ENCODE measurements around the gene SRGAP1.

SRGAP1 gene

DNA sequence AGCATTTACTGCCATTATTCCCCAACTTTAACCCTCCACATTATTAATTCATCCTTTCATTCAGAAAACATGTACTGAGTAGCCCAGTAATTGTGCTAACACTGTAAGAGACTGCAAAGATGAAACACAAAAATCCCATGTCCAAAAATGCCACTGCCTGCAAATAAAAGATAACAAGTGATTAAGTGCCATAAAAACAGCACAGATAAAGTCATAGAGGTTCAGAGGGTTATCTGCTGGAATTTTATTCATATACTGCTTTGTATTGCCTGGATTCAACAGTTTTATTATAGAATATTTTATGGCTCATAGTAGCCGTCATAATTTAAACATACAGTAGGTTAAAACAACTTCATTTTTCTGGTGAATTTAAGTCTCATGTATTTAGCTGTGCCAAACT lies 199.7 kb downstream of the SRGAP1 start:
- POLR2A ChIA-PET: no interaction called here
- Histone ChIP-seq H3K9me3 (ENCODE audit: control insufficient read depth, insufficient read depth, low read depth, low read length) (no peaks in the 10 kb centered on the region), H3K4me1 (ENCODE audit: control insufficient read depth, insufficient read depth, low read length) (peaks cover 7% of the 10 kb centered on the region), H3K4me3 (ENCODE audit: low read depth, low read length) (no peak overlapping the region), H3K36me3 (ENCODE audit: control insufficient read depth in 2 of 2, insufficient read depth in 1 of 2, low read length in 2 of 2) (no peaks in the 10 kb centered on the region; a peak in 1 of 3 replicates), H3K27ac (ENCODE audit: extremely low read depth, low read depth, low read length) (no peak overlapping the region)
- TF ChIP-seq ZNF366 (tag by site-specific recombination; conservative IDR thresholded peaks at IDR 0.05): no peak
- TF ChIP-seq, protein P1, sequence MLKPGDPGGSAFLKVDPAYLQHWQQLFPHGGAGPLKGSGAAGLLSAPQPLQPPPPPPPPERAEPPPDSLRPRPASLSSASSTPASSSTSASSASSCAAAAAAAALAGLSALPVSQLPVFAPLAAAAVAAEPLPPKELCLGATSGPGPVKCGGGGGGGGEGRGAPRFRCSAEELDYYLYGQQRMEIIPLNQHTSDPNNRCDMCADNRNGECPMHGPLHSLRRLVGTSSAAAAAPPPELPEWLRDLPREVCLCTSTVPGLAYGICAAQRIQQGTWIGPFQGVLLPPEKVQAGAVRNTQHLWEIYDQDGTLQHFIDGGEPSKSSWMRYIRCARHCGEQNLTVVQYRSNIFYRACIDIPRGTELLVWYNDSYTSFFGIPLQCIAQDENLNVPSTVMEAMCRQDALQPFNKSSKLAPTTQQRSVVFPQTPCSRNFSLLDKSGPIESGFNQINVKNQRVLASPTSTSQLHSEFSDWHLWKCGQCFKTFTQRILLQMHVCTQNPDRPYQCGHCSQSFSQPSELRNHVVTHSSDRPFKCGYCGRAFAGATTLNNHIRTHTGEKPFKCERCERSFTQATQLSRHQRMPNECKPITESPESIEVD (tag by site-specific recombination; IDR thresholded peaks at IDR 0.05): 0 out of 2 replicates have a peak, but pooled peaks have one; percentile 25
- CTCF ChIA-PET: interaction anchor here (0.7 kb wide), 1 partner anchor 206 kb away, joined by 3 read pairs; no protein-coding TSS in a partner anchor

DNA sequence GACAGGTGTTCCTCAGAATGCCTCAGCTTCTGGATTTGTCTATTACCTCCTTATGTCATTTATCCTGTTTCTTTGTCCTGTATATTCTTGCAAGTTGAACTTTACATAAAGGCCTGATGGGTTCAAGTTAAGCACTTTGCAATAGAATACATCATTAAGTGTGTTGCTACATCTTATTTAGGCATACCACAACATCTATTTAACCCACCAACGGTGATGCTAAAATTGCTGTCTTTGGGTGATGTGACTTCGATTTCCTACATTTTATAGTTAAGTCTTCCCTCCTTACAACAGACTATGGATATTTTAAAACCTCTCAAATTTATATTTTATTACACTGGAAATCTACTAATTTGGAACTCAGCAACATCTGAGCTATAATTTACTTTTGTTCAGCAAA lies 206.6 kb downstream of the SRGAP1 start:
- Histone ChIP-seq H3K27ac (ENCODE audit: extremely low read depth, low read depth, low read length) (no peak overlapping the region), H3K36me3 (ENCODE audit: control insufficient read depth in 2 of 2, insufficient read depth in 1 of 2, low read length in 2 of 2) (no peaks in the 10 kb centered on the region), H3K4me3 (ENCODE audit: low read depth, low read length) (no peak overlapping the region), H3K9me3 (ENCODE audit: control insufficient read depth, insufficient read depth, low read depth, low read length) (no peaks in the 10 kb centered on the region), H3K4me1 (ENCODE audit: control insufficient read depth, insufficient read depth, low read length) (peaks cover 5% of the 10 kb centered on the region; the same call in 1 of the 2 replicates)
- ChIA-PET POLR2A (no interaction called here), CTCF (no interaction called here)
- TF ChIP-seq, protein P2, sequence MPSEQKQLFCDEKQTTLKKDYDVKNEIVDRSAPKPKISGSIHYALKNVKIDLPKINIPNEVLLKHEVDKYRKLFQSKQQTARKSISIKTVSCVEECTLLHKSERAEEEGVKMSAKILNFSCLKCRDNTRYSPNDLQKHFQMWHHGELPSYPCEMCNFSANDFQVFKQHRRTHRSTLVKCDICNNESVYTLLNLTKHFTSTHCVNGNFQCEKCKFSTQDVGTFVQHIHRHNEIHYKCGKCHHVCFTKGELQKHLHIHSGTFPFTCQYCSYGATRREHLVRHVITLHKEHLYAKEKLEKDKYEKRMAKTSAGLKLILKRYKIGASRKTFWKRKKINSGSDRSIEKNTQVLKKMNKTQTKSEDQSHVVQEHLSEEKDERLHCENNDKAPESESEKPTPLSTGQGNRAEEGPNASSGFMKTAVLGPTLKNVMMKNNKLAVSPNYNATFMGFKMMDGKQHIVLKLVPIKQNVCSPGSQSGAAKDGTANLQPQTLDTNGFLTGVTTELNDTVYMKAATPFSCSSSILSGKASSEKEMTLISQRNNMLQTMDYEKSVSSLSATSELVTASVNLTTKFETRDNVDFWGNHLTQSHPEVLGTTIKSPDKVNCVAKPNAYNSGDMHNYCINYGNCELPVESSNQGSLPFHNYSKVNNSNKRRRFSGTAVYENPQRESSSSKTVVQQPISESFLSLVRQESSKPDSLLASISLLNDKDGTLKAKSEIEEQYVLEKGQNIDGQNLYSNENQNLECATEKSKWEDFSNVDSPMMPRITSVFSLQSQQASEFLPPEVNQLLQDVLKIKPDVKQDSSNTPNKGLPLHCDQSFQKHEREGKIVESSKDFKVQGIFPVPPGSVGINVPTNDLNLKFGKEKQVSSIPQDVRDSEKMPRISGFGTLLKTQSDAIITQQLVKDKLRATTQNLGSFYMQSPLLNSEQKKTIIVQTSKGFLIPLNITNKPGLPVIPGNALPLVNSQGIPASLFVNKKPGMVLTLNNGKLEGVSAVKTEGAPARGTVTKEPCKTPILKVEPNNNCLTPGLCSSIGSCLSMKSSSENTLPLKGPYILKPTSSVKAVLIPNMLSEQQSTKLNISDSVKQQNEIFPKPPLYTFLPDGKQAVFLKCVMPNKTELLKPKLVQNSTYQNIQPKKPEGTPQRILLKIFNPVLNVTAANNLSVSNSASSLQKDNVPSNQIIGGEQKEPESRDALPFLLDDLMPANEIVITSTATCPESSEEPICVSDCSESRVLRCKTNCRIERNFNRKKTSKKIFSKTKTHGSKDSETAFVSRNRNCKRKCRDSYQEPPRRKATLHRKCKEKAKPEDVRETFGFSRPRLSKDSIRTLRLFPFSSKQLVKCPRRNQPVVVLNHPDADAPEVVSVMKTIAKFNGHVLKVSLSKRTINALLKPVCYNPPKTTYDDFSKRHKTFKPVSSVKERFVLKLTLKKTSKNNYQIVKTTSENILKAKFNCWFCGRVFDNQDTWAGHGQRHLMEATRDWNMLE (tag by site-specific recombination; conservative IDR thresholded peaks at IDR 0.05; ENCODE audit: low read depth): no peak
- TF ChIP-seq MEIS1 (CRISPR knock-in tag; IDR thresholded peaks at IDR 0.05; ENCODE audit: borderline replicate concordance) (no peak), ZBTB8A (tag by site-specific recombination; IDR thresholded peaks at IDR 0.05) (no peak), ZNF140 (tag by site-specific recombination; IDR thresholded peaks at IDR 0.05) (no peak)

DNA sequence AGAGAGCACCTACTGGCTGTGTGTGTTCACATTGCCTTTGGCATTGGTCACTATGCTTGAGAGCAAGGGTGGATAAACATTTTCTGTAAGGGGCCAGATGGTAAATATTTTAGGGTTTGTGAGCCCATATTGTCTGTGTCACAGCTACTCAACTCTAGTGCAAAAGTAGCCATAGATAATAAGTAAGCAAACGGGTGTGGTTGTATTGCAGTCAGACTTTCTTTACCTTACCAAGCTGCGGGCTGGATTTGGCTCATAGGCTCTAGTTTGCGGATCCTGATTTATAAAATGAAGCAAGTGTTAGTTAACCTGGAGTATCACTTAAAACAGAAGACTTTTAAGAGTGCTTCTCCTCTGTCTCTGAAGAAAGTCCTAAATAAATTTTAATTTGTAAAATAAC lies 208.6 kb downstream of the SRGAP1 start:
- POLR2A ChIA-PET: no interaction called here
- TF ChIP-seq GFI1B (tag by site-specific recombination; IDR thresholded peaks at IDR 0.05) (no peak), ZNF19 (tag by site-specific recombination; IDR thresholded peaks at IDR 0.05; ENCODE audit: low read depth) (no peak), EGR2 (tag by site-specific recombination; IDR thresholded peaks at IDR 0.05; ENCODE audit: low read depth) (no peak), ZNF184 (tag by site-specific recombination; IDR thresholded peaks at IDR 0.05) (no peak), KLF10 (tag by site-specific recombination; IDR thresholded peaks at IDR 0.05) (no peak), GLI2 (tag by site-specific recombination; IDR thresholded peaks at IDR 0.05; ENCODE audit: borderline replicate concordance, low read depth) (no peak), ZNF292 (tag by site-specific recombination; IDR thresholded peaks at IDR 0.05; ENCODE audit: borderline replicate concordance, low read depth) (no peak), ZNF24 (tag by site-specific recombination; IDR thresholded peaks at IDR 0.05) (no peak), ZNF211 (tag by site-specific recombination; IDR thresholded peaks at IDR 0.05; ENCODE audit: low read depth) (no peak)
- TF ChIP-seq, protein P3, sequence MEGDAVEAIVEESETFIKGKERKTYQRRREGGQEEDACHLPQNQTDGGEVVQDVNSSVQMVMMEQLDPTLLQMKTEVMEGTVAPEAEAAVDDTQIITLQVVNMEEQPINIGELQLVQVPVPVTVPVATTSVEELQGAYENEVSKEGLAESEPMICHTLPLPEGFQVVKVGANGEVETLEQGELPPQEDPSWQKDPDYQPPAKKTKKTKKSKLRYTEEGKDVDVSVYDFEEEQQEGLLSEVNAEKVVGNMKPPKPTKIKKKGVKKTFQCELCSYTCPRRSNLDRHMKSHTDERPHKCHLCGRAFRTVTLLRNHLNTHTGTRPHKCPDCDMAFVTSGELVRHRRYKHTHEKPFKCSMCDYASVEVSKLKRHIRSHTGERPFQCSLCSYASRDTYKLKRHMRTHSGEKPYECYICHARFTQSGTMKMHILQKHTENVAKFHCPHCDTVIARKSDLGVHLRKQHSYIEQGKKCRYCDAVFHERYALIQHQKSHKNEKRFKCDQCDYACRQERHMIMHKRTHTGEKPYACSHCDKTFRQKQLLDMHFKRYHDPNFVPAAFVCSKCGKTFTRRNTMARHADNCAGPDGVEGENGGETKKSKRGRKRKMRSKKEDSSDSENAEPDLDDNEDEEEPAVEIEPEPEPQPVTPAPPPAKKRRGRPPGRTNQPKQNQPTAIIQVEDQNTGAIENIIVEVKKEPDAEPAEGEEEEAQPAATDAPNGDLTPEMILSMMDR (tag by site-specific recombination; IDR thresholded peaks at IDR 0.05): no peak
- TF ChIP-seq, protein P4, sequence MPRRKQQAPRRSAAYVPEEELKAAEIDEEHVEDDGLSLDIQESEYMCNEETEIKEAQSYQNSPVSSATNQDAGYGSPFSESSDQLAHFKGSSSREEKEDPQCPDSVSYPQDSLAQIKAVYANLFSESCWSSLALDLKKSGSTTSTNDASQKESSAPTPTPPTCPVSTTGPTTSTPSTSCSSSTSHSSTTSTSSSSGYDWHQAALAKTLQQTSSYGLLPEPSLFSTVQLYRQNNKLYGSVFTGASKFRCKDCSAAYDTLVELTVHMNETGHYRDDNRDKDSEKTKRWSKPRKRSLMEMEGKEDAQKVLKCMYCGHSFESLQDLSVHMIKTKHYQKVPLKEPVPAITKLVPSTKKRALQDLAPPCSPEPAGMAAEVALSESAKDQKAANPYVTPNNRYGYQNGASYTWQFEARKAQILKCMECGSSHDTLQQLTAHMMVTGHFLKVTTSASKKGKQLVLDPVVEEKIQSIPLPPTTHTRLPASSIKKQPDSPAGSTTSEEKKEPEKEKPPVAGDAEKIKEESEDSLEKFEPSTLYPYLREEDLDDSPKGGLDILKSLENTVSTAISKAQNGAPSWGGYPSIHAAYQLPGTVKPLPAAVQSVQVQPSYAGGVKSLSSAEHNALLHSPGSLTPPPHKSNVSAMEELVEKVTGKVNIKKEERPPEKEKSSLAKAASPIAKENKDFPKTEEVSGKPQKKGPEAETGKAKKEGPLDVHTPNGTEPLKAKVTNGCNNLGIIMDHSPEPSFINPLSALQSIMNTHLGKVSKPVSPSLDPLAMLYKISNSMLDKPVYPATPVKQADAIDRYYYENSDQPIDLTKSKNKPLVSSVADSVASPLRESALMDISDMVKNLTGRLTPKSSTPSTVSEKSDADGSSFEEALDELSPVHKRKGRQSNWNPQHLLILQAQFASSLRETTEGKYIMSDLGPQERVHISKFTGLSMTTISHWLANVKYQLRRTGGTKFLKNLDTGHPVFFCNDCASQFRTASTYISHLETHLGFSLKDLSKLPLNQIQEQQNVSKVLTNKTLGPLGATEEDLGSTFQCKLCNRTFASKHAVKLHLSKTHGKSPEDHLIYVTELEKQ (tag by site-specific recombination; IDR thresholded peaks at IDR 0.05; ENCODE audit: borderline replicate concordance): no peak
- Histone ChIP-seq H3K4me1 (ENCODE audit: control insufficient read depth, insufficient read depth, low read length) (peaks cover 8% of the 10 kb centered on the region; the same call in 1 of the 2 replicates), H3K27ac (ENCODE audit: extremely low read depth, low read depth, low read length) (no peak overlapping the region), H3K4me3 (ENCODE audit: low read depth, low read length) (no peak overlapping the region), H3K9me3 (ENCODE audit: control insufficient read depth, insufficient read depth, low read depth, low read length) (no peaks in the 10 kb centered on the region), H3K36me3 (ENCODE audit: control insufficient read depth in 2 of 2, insufficient read depth in 1 of 2, low read length in 2 of 2) (no peaks in the 10 kb centered on the region)
- CTCF ChIA-PET: no interaction called here
